ENCODE measurements around the gene ZFHX3. TPM values are rescaled to one million over a fixed set of nuclear protein-coding genes. Genes with fewer than 3 reads are reported as not detected.

The ZFHX3 gene
- total and polyA plus RNA-seq, 2 experiments from 2014 or later = 2.8 to 3.9 TPM

- peaks cover 30% of the 10 kb centered on the region for H3K4me1 ChIP-seq (ENCODE audit: insufficient read depth)
- TF ChIP-seq EZH2phosphoT487 (IDR thresholded peaks at IDR 0.05; ENCODE audit: insufficient read depth, low read depth) (no peak), EZH2 (IDR thresholded peaks at IDR 0.05; ENCODE audit: insufficient read depth, poor library complexity, severe bottlenecking) (no peak)
- in situ Hi-C loops (cut with MboI) = no loop called here
- H3F3A ChIP-seq (ENCODE audit: insufficient read depth) = peaks cover 6% of the 10 kb centered on the region; the same call in 1 of the 2 replicates
- H3K27ac ChIP-seq = peak overlapping the region; percentile 44
- H4K20me1 ChIP-seq (ENCODE audit: insufficient read depth) = no peaks in the 10 kb centered on the region
- DNase-seq = peak; percentile 86
- H2AFZ ChIP-seq = no peak overlapping the region
- no peaks in the 10 kb centered on the region for H3K36me3 ChIP-seq (ENCODE audit: low read depth)
- H3K9ac ChIP-seq = no peak overlapping the region
- WGBS, 2 experiments (ENCODE audit: low coverage in 1 of 2, low lambda C conversion rate in 2 of 2, missing lambda C conversion rate in 2 of 2) = 8 to 11% methylated on average over 6 of the region's 6 CpGs
- no peaks in the 10 kb centered on the region; the same call in 1 of the 2 replicates for H3K9me2 ChIP-seq (ENCODE audit: insufficient read depth)
- no peak overlapping the region for H3K4me3 ChIP-seq
- no peaks in the 10 kb centered on the region for H3K79me2 ChIP-seq (ENCODE audit: insufficient read depth)
- H3K27me3 ChIP-seq (replicated peaks; ENCODE audit: insufficient read depth) = no peaks in the 10 kb centered on the region
- peak overlapping the region; percentile 15 for H3K4me2 ChIP-seq (ENCODE audit: unreplicated experiment)
- H3K9me3 ChIP-seq (ENCODE audit: low read depth) = no peaks in the 10 kb centered on the region
These were observed 228.6 kb downstream of the ZFHX3 start for GRCh38 chr16:72819345-72819744.

GRCh38 chr16:72818236-72818845 lies 229.6 kb downstream of the ZFHX3 start:
- Histone ChIP-seq H3F3A (ENCODE audit: insufficient read depth) (peaks cover 6% of the 10 kb centered on the region; the same call in 1 of the 2 replicates), H3K4me2 (ENCODE audit: unreplicated experiment) (no peak overlapping the region), H3K27me3 (replicated peaks; ENCODE audit: insufficient read depth) (no peaks in the 10 kb centered on the region), H3K79me2 (ENCODE audit: insufficient read depth) (no peaks in the 10 kb centered on the region), H3K4me3 (no peak overlapping the region), H3K36me3 (ENCODE audit: low read depth) (no peaks in the 10 kb centered on the region), H3K9me3 (ENCODE audit: low read depth) (no peaks in the 10 kb centered on the region), H4K20me1 (ENCODE audit: insufficient read depth) (no peaks in the 10 kb centered on the region), H2AFZ (no peak overlapping the region), H3K9me2 (ENCODE audit: insufficient read depth) (no peaks in the 10 kb centered on the region; the same call in 1 of the 2 replicates), H3K4me1 (ENCODE audit: insufficient read depth) (peaks cover 30% of the 10 kb centered on the region), H3K9ac (no peak overlapping the region), H3K27ac (no peak overlapping the region)
- in situ Hi-C loops (cut with MboI) = no loop called here
- WGBS, 2 experiments (ENCODE audit: low coverage in 1 of 2, low lambda C conversion rate in 2 of 2, missing lambda C conversion rate in 2 of 2) = 97 to 98% methylated on average over 4 of the region's 4 CpGs
- TF ChIP-seq EZH2phosphoT487 (IDR thresholded peaks at IDR 0.05; ENCODE audit: insufficient read depth, low read depth) (no peak), EZH2 (IDR thresholded peaks at IDR 0.05; ENCODE audit: insufficient read depth, poor library complexity, severe bottlenecking) (no peak)
- DNase-seq = no peak

GRCh38 chr16:72815348-72816318 lies 232.3 kb downstream of the ZFHX3 start:
- Histone ChIP-seq H3K4me3 (no peak overlapping the region), H3K4me1 (ENCODE audit: insufficient read depth) (peaks cover 25% of the 10 kb centered on the region), H3K9me3 (ENCODE audit: low read depth) (no peaks in the 10 kb centered on the region), H3K27ac (no peak overlapping the region), H3K4me2 (ENCODE audit: unreplicated experiment) (no peak overlapping the region), H3K36me3 (ENCODE audit: low read depth) (0 out of 2 replicates have a peak, but pooled peaks cover 3% of the 10 kb centered on the region), H3K27me3 (replicated peaks; ENCODE audit: insufficient read depth) (no peaks in the 10 kb centered on the region), H3K9me2 (ENCODE audit: insufficient read depth) (no peaks in the 10 kb centered on the region; the same call in 1 of the 2 replicates), H3K79me2 (ENCODE audit: insufficient read depth) (no peaks in the 10 kb centered on the region), H4K20me1 (ENCODE audit: insufficient read depth) (no peaks in the 10 kb centered on the region), H3K9ac (no peak overlapping the region), H3F3A (ENCODE audit: insufficient read depth) (peaks cover 6% of the 10 kb centered on the region; the same call in 1 of the 2 replicates), H2AFZ (no peak overlapping the region)
- TF ChIP-seq EZH2 (IDR thresholded peaks at IDR 0.05; ENCODE audit: insufficient read depth, poor library complexity, severe bottlenecking) (no peak), EZH2phosphoT487 (IDR thresholded peaks at IDR 0.05; ENCODE audit: insufficient read depth, low read depth) (no peak)
- in situ Hi-C loops (cut with MboI) = no loop called here
- DNase-seq = no peak
- WGBS, 2 experiments (ENCODE audit: low coverage in 1 of 2, low lambda C conversion rate in 2 of 2, missing lambda C conversion rate in 2 of 2) = 88 to 94% methylated on average over 5 of the region's 5 CpGs

DNA sequence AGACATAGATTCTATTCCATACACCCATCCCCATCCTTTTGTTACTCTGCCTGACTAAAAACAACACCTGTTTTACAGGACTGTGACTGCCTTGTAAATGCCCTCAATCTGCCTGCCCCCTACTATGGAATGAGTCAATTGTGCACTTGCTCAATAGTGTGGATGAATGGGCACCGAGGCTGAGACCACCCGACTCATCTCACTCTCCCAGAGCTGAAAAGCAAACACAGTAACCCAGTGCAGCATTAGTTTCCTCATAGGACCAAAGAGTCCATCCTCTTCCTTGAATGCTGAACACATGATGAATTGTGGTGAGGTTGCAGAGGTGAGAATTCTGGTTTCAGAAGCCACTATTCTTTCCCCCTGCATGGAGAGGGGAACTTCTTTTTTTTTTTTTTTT lies 233.7 kb downstream of the ZFHX3 start:
- 82 to 100% methylated on average over 2 of the region's 2 CpGs for WGBS, 2 experiments (ENCODE audit: low coverage in 1 of 2, low lambda C conversion rate in 2 of 2, missing lambda C conversion rate in 2 of 2)
- peaks cover 11% of the 10 kb centered on the region for H3K4me1 ChIP-seq (ENCODE audit: insufficient read depth)
- H3K9me3 ChIP-seq (ENCODE audit: low read depth) = no peaks in the 10 kb centered on the region
- no peak overlapping the region for H3K9ac ChIP-seq
- H3K4me3 ChIP-seq = no peak overlapping the region
- H3K36me3 ChIP-seq (ENCODE audit: low read depth) = 0 out of 2 replicates have a peak, but pooled peaks cover 8% of the 10 kb centered on the region
- H2AFZ ChIP-seq = no peak overlapping the region
- H3K9me2 ChIP-seq (ENCODE audit: insufficient read depth) = no peaks in the 10 kb centered on the region; the same call in 1 of the 2 replicates
- H3K4me2 ChIP-seq (ENCODE audit: unreplicated experiment) = no peak overlapping the region
- TF ChIP-seq EZH2 (IDR thresholded peaks at IDR 0.05; ENCODE audit: insufficient read depth, poor library complexity, severe bottlenecking) (no peak), EZH2phosphoT487 (IDR thresholded peaks at IDR 0.05; ENCODE audit: insufficient read depth, low read depth) (no peak)
- no peaks in the 10 kb centered on the region for H3K79me2 ChIP-seq (ENCODE audit: insufficient read depth)
- H3K27me3 ChIP-seq (replicated peaks; ENCODE audit: insufficient read depth) = no peaks in the 10 kb centered on the region
- no peak overlapping the region for H3K27ac ChIP-seq
- no peak for DNase-seq
- H3F3A ChIP-seq (ENCODE audit: insufficient read depth) = peaks cover under 1% of the 10 kb centered on the region; the same call in 1 of the 2 replicates
- in situ Hi-C loops (cut with MboI) = no loop called here
- no peaks in the 10 kb centered on the region for H4K20me1 ChIP-seq (ENCODE audit: insufficient read depth)

Measured in GM23248 (cell line).